Transverse colon (tissue), 4 donors: ENCODE measurements around the gene ATP4B.

Experiments
- CTCF ChIP-seq, 5 experiments: fragments of 200-600 bp in 3 of 5; fragments of 450-650 bp in 2 of 5; sonication (generic) in 3 of 5; IDR thresholded peaks; 1 replicate in 2 of 5; 2 replicates in 3 of 5; pipeline ENCODE4 v1.5.1; 2016 to 2017; ENCODE audit warnings: antibody characterized with exemption in 5 of 5, inconsistent platforms in 3 of 5, mild to moderate bottlenecking in 2 of 5, moderate library complexity in 1 of 5
- EP300 ChIP-seq: sonication (generic); formaldehyde crosslinking; IDR thresholded peaks from one replicate; pipeline ENCODE4 v1.6.1; 2017; ENCODE audit warnings: antibody characterized with exemption, low read depth
- POLR2A ChIP-seq: fragments of 450-650 bp; IDR thresholded peaks from one replicate; pipeline ENCODE4 v1.6.1; 2016; ENCODE audit warnings: antibody characterized with exemption, mild to moderate bottlenecking, moderate library complexity
- POLR2AphosphoS5 ChIP-seq, 3 donors: sonication (generic); formaldehyde crosslinking; IDR thresholded peaks; one replicate each; pipeline ENCODE4 v1.6.1; 2016; ENCODE audit warnings: antibody characterized with exemption in 3 of 3

GRCh38 chr13:113605866-113606438 is 52.0 kb downstream of the ATP4B start:
- no peak for TF ChIP-seq POLR2AphosphoS5 (IDR thresholded peaks at IDR 0.05)
- TF ChIP-seq CTCF (IDR thresholded peaks at IDR 0.05), result no peak
- no peak for TF ChIP-seq POLR2A
- TF ChIP-seq EP300, result no peak
